GM18868 (cell line): ENCODE results near the gene TBC1D5.

Experiments
- ATAC-seq: cut with Tn5 transposase; IDR thresholded peaks from one replicate; pipeline ENCODE4 v1.9.1; 2021; ENCODE audit warnings: mild to moderate bottlenecking, moderate library complexity; ENCODE audit not compliant: unreplicated experiment

Gene TBC1D5

DNA sequence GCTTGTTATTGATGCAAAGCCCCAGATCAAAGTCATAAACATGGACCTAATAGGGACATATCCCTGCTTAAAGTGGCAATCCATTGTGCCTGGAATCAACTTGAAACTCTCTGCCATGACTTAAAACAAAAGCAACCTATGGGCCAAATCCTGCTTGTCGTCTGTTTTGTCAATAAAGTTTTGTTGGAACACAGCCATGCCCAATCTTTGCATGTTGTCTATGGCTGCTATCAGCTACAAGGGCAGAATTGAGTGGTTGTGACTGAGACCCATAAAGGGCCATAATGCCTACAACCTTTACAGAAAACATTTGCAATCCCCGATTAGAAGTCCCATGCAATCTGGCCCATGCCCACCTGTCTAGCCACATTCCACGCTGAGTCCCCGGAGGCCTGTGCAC lies 622.3 kb downstream of the TBC1D5 start:
- ATAC-seq = no peak

DNA sequence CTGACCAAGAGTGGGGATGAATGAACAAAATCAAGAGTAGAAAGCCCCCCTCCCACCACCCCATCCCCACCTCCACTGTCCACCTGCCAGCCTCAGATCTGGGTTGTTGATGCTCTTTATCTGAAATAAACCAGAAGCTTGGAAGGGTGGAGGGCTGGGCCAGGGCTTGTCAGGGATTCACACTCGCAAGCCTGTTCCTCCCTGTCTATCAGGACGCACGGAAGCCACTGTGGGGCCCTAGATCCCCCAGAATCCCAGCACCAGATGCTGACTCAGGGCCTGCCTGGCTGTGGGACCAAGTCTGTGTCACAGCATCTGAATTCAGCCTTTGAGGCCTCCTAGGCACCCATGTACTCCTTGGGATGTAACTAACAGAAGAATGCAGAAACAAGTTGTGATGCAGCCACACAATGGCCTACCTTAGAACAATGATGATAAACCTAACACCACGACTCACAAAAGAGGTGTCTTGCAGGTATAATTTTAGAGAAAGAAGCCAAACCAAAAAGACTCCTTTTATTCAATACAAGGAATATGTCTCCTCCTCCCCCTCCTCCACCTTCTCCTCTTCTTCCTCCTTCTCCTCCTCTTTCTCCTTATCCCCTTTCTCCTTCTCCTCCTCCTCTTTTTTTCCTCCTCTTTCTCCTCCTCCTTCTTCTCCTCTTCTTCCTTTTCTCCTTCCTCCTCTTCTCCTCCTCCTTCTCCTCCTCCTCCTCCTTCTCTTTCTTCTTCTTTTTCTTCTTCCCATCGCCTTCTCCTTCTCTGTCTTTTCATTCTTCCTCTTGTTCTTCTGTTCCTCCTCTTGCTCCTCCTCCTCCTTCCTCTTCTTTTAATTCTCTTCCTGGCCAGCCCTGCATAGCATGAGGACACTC lies 623.0 kb downstream of the TBC1D5 start:
- ATAC-seq = no peak

DNA sequence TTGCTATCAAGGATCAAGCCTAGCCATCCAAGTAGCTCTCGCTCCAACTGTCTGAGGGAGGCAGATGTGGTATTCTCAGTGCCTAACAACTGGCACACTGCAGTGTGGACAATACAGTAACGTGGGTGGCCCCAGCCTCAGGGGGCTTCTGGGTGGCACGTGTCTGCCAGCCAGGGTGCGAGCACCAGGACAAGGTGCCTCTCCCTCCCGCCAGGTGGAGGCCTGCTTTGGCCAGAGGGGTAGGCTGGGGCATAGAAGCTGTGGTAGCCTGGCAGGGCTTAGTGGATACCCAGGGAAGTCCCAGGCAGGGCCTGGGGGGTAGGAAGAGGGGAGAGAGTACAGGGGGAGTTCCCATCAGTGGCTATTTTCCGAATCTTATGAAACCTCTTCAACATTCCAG lies 623.7 kb downstream of the TBC1D5 start:
- ATAC-seq = no peak

DNA sequence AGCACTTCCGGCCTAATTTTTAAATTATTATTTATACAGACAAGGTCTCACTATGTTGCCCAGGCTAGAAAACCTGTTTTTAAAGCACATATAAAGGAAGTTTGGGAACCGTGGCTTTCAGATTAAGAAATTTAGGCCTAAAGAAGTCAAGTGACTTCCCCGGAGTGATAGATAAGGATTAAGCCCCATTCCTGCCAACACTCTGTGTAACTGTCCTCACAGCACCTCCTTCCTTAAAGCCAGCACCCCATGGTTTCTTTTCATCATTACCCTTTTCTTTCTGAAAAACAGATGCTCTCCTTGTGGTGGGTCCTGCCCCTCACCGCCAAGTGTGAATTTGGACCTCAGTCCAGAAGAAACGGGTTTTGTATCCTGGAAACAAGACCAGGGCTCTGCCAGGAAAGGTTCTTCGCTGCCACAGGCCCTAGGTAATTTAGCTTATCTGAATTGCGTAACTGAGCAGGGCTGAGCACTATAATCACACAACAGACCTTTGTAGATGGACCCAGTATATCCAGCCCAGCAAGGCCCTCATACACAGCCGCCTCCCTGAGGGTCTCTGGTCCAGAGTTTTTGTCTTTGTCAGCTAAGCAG lies 626.3 kb downstream of the TBC1D5 start:
- no peak for ATAC-seq

DNA sequence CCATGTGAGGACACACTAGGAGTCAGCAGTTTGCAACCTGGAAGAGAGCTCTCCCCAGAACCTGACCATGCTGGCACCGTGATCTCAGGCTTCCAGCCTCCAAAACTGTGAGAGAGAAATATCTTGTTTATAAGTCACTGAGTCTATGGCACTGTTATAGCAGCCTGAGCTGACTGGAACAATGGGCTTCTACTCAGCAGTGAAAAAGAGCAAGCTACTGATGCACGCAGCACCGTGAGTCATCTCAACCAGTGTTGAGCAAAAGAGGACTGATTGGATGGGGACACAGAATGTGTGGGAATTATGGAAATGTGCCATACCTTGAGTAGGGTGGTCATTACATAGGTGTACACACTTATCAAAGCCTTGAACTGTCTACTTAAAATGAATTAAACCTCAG lies 627.2 kb downstream of the TBC1D5 start:
- no peak for ATAC-seq

DNA sequence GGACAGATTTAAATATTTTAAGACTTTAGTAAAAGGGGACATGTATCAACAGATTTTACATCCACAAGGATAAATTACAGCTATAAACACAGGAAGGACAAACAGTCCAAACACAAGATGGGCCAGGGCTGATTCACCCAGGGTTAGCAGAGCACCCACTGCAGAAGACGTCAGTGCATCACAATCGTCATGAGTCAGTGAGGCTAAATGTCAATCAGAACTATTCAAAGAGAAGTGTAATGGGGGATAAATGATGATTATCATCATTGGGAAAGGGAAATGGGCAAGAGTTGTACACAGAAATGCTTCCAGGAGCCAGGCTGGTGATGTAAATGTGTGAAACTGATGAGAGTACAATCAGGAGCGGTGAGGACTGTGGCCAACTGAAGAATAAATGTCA lies 630.8 kb downstream of the TBC1D5 start:
- ATAC-seq = no peak

DNA sequence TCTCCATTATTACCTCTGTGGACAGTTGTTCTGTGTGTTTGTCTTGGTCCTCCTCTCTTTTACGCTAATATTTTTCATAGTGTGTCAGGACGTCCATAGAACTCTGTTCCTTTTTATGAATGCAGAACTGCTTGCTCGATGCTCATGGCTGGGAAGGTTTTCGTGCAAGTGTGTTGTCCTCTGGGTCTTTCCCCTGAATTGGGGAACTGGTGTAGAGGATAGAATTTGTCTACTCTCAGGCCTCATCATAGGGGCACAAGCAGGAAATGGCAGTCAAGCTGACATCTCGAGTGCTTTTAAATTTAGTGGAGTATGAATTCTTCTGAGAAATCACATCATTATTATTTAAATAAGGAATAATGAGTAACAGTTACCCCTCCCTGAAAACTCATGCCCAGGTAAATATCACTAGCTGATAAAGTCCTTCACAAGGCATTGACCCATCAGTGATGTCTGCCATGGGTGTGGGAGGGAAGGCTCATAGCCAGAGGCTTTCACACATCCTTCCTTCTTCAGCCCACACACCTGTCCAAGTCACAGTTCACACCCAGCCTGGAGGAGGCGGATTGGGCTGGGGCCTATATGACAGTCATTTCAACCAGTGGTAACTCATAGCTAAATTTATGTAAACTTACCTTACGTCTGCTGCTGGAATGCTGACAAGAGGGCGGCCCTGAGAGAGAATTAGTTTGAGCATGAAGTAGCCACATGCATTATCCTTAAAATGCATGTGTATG lies 631.6 kb downstream of the TBC1D5 start:
- ATAC-seq = peak; percentile 89
